ENCODE results near the gene SQSTM1.

The SQSTM1 gene

DNA sequence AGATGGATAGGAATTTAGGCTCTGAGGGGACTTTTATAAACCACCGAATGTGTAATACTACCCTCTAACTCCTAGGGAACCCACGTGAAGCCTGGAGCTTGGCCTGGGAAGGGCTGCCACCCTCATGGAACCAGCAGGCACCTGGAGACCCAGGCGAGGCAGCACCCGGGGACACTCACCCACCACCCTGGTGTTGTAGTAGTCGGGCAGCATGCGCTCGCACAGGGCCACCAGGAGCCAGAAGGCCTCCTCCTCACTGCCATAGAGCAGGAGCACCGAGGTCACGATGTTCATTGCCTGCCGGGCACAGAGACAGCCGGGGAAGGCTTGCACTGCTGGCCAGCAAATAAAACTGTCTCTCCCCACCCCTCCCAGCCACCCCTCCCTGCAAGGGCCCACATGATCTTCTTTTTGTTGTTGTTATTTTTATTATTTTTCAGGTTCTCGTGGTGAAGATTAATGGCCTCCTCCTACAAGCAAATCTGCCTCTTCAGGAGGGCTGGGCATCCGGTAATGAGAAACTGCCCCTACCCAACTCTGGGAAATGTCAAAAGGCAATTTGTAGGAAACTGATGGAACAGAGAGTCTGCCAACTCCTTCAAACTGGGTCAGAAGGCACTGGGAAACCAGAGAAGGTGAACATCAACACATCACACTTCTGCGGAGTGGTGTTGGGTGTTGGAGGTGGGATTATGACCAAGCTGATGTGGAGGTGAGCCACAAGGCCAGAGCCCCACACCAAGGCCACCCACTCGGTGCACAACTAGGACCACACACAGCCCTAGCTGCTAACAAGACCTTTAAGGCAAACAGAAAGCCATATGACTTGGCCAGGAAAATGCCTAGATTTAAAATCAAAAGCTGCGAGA lies 55.3 kb downstream of the SQSTM1 start:
- DNase-seq: no peak

DNA sequence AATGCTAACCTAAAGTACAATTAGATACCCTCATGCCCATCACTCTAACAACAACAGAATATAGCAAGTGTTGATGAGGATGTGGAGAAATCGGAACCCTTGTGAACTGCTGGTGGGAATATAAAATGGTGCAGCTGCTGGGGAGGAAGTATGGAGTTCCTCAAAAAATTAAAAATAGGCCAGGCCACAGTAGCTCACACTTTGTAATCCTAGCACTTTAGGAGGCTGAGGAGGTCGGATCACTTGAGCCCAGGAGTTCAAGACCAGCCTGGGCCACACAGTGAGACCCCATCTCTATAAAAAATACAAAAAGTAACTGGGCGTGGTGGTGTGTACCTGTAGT lies 55.9 kb downstream of the SQSTM1 start:
- DNase-seq: no peak

DNA sequence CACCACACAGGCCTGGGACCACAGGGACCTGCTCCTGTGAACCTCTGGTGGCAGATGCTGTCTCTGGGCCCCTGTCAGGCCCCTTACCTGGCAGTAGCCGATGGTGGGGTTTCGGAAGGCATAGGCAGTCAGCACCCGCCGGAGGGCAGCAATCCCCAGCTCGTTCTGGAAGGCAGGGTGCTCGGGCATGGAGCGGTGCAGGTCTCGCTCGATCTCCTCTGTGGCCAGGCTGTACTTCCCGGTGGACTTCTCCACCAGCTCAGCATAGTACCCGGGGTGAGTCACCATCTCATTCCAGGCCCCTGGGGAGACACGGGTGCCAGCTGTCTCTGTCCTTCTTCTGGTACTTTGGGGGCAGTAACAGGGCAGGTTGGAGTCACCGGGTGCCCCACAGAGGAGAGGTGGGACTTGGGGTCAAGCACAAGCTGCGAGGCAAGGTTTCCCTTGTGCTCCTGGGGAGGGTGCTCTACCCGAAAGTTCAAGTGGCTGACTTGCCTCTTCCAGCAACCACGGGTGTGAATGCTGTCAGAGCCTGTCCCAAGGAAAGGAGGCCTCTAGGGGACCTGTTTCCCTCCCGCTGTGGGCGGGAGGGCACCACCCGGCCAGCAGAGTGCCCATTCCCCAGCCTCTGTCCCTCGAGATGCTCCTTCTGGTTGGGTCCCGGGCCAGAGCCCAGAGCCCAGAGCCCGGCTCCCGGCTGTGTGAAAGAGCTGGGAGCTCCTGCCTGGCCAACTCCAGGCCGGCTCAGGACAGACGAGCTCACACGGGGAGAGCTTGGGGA lies 57.7 kb downstream of the SQSTM1 start:
- peak; percentile 56 for DNase-seq

DNA sequence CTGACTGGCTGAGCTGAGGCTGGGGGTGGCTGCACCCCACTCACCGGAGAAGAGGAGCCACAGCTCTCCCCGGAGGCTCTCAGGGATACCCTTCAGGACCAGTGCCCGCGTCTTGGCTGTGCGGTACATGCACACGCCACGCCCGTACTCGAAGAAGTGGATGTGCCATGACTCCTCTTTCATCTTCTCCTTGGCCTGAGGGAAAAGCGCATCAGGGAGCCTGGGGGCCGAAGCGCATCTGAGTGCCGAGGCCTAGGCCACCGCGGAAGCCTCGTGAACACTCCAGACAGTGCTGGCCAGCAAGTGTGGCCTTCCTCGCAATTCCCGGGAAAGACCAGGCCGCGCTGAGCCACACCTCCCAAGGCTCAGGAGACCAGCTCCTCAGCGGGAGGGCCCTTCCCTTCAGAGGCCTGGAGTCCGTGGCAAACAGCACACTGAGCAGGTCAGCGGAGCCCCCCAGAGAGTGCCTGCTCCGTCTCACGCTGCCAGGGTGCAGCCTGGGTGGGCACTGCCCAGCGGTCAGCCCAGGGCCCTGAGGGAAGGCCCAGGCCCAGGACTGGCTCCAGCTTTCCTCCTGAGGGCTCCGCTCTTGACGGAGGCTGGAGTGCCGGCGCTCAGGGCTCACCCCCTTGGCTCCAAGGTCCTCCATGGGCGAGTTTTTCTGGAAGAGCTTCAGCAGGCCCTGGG lies 58.4 kb downstream of the SQSTM1 start:
- DNase-seq: no peak

GRCh38 chr5:179879690-179880010 lies 58.9 kb downstream of the SQSTM1 start:
- DNase-seq: no peak

DNA sequence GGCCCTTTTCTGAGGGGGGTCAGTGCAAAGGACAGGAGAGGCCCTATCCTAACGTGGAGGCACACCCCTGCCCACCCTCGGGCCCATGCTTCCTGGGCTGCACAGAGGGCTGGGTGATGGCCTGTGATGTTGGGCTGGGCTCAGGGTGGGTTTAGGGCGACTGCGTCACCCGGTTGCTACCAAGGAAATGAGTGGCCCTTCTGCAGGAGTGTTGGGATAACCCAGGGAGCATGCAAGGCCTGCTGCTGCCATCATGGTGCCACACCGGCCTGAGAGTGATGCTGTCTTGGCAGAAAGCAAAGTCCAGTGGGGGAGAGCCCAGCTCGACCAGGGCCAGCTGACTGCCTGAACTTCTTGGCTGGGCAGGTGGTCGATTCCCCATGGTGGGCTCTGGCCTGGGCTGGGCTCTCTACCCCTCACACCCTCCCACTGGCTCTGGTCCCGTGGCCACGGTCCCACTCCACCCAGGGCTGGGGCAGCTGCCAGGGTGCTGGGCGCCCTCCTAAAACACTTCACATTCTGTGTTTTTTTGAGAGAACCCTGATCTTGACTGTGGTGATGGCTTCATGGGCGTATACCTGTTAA lies 59.5 kb downstream of the SQSTM1 start:
- no peak for DNase-seq

- no peak for DNase-seq
Observed at GRCh38 chr5:179880848-179881590, 60.3 kb downstream of the SQSTM1 start.

DNA sequence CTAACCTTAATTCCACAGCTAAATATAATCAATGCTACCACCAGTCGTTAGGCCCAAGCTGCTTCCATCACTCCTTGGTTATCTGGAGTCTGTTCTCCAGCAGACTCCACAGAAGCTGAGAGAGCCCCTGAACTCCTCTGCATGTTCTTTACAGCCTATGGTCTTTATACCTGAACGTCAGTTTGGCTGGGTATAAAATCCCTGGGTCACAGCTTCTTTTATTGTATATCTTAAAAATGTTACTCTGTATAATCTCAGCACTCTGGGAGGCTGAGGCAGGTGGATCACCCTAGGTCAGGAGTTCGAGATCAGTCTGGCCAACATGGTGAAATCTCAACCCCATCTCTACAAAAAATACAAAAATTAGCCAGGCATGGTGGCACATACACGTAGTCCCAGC lies 61.6 kb downstream of the SQSTM1 start:
- DNase-seq: no peak

DNA sequence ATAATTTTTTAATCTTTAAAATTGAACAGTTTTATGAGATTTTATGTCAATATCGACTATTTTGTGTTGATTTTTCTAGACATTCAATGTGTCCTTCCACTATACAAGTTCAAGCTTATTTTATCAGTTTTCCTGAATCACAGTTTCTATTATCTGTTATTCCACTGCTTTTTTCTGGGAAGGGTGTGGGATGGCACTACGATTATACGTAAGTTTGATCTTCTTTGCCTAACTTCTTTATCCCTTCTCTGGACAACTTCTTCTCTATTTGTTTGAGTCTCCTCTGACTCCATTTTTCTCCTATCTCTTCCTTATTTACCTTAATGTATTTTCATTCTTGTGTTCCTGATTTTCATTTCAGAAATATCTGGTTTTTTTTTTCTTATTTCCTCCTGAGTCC lies 62.5 kb downstream of the SQSTM1 start:
- no peak for DNase-seq

- DNase-seq: no peak
Observed at GRCh38 chr5:179885491-179886090, 64.9 kb downstream of the SQSTM1 start.

GRCh38 chr5:179886190-179886911 lies 65.6 kb downstream of the SQSTM1 start:
- DNase-seq: no peak

GRCh38 chr5:179887095-179887494 lies 66.4 kb downstream of the SQSTM1 start:
- DNase-seq: no peak

Data from activated effector memory CD4-positive, alpha-beta T cell treated with anti-CD3 and anti-CD28 coated beads, Interleukin-2, amount 50 U/mL, for 16 hours (primary cell).